HL-60 (cell line): ENCODE measurements around the gene KMT5B.

Experiments used
- DNase-seq, 2 experiments: peaks; one replicate each; pipeline ENCODE4 v3.0.0-alpha.2; 2010 to 2020; ENCODE audit warnings: low read depth in 1 of 2, low spot score in 1 of 2
- H3K27ac ChIP-seq: fragments of 250-450 bp; sonication (Bioruptor Pico); replicated peaks from 2 replicates; pipeline ENCODE4 v1.5.1; 2020; ENCODE audit warnings: mild to moderate bottlenecking, moderate library complexity
- H3K27me3 ChIP-seq: fragments of 250-450 bp; sonication (Bioruptor Pico); 2 replicates; pipeline ENCODE4 v1.5.1; 2021; ENCODE audit warnings: mild to moderate bottlenecking, moderate library complexity; ENCODE audit not compliant: insufficient read depth, poor library complexity, severe bottlenecking
- H3K4me3 ChIP-seq: replicated peaks from 2 replicates; pipeline ENCODE4 v1.5.1; 2011; ENCODE audit warnings: mild to moderate bottlenecking, control low read depth, low read length; ENCODE audit not compliant: insufficient read depth
- CTCF ChIP-seq: IDR thresholded peaks from one replicate; pipeline ENCODE4 v1.5.1; 2011; ENCODE audit warnings: low read length, control low read depth, inconsistent platforms; ENCODE audit not compliant: insufficient read depth
- GABPA ChIP-seq: IDR thresholded peaks from 2 replicates; pipeline ENCODE4 v1.6.1; 2012; ENCODE audit warnings: low read depth
- POLR2AphosphoS5 ChIP-seq: IDR thresholded peaks from 2 replicates; pipeline ENCODE4 v1.6.1; 2012; ENCODE audit warnings: low read depth
- SPI1 ChIP-seq: IDR thresholded peaks from 2 replicates; pipeline ENCODE4 v1.6.1; 2012; ENCODE audit warnings: low read depth, mild to moderate bottlenecking, borderline replicate concordance
- TF ChIP-seq, protein P1 (sequence below): IDR thresholded peaks from 2 replicates; pipeline ENCODE4 v1.6.1; 2012; ENCODE audit warnings: low read depth; ENCODE audit not compliant: insufficient replicate concordance

Gene KMT5B

DNA sequence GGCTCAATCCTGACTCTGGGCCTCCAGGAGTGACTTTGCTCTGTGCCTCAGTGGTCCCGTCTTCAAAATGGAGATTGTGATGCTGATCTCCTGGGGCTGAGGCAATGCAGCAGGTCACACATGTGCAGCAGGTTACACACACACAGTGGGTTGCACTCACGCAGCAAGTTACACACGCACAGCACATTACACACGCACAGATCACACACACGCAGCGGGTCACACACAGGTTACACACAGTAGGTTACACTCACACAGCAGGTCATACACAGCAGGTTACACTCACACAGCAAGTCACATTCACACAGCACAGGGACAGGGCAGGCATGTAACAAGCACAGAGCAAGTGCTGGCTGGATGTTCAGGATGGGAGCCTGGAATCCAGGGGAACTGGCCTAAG, 47.4 kb upstream of the KMT5B start:
- TF ChIP-seq SPI1 (no peak), GABPA (no peak), CTCF (no peak), POLR2AphosphoS5 (no peak)
- TF ChIP-seq, protein P1, sequence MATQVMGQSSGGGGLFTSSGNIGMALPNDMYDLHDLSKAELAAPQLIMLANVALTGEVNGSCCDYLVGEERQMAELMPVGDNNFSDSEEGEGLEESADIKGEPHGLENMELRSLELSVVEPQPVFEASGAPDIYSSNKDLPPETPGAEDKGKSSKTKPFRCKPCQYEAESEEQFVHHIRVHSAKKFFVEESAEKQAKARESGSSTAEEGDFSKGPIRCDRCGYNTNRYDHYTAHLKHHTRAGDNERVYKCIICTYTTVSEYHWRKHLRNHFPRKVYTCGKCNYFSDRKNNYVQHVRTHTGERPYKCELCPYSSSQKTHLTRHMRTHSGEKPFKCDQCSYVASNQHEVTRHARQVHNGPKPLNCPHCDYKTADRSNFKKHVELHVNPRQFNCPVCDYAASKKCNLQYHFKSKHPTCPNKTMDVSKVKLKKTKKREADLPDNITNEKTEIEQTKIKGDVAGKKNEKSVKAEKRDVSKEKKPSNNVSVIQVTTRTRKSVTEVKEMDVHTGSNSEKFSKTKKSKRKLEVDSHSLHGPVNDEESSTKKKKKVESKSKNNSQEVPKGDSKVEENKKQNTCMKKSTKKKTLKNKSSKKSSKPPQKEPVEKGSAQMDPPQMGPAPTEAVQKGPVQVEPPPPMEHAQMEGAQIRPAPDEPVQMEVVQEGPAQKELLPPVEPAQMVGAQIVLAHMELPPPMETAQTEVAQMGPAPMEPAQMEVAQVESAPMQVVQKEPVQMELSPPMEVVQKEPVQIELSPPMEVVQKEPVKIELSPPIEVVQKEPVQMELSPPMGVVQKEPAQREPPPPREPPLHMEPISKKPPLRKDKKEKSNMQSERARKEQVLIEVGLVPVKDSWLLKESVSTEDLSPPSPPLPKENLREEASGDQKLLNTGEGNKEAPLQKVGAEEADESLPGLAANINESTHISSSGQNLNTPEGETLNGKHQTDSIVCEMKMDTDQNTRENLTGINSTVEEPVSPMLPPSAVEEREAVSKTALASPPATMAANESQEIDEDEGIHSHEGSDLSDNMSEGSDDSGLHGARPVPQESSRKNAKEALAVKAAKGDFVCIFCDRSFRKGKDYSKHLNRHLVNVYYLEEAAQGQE: no peak
- H3K27me3 ChIP-seq: no peaks in the 10 kb centered on the region
- no peak overlapping the region for H3K4me3 ChIP-seq
- no peak for DNase-seq
- no peak overlapping the region for H3K27ac ChIP-seq

- TF ChIP-seq, protein P1: no peak
- no peak for TF ChIP-seq SPI1
- TF ChIP-seq CTCF: no peak
- TF ChIP-seq GABPA: no peak
- no peak for TF ChIP-seq POLR2AphosphoS5
- Histone ChIP-seq H3K27ac (no peak overlapping the region), H3K27me3 (no peaks in the 10 kb centered on the region), H3K4me3 (no peak overlapping the region)
- no peak for DNase-seq
Observed at GRCh38 chr11:68259122-68259959, 46.2 kb upstream of the KMT5B start.

DNA sequence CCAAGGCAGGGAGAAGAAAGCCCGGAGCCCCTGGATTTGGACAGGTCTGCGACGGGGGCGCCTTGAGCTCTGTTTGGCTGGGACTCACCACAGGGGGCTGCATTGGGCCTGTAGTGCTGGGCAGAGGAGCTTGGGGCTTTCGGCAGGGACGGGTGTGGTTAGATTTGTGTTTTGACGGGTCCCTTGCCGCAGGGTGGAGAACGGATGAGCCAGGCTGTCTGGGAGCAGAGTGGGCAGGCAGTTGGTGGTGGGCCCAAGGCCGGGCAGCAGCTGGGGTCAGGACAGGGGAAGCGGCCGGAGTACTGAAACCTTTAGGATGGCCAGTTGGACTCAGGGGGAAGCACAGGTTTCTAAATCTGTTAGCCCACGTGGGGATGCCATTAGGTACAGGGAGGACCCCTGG, 45.3 kb upstream of the KMT5B start:
- TF ChIP-seq, protein P1: no peak
- Histone ChIP-seq H3K4me3 (no peak overlapping the region), H3K27ac (no peak overlapping the region), H3K27me3 (no peaks in the 10 kb centered on the region)
- DNase-seq: no peak
